ENCODE data around the gene SEC61A1. TPM values are rescaled to one million over a fixed set of nuclear protein-coding genes. Genes with fewer than 3 reads are reported as not detected.
A peak's percentile ranks its signal among the peaks of the same experiment; 100 is the strongest.

Gene SEC61A1
- total RNA-seq, 2 experiments from 2014 or later: 159 to 167 TPM

- no peak overlapping the region for H3K4me3 Mint-ChIP-seq
- no peaks in the 10 kb centered on the region for H3K9me3 Mint-ChIP-seq
- no peaks in the 10 kb centered on the region for H3K27me3 Mint-ChIP-seq
- ChIA-PET POLR2A (no interaction called here), CTCF (interaction anchor here (0.9 to 1.3 kb wide), 4 partner anchors 11 to 553 kb away, joined by 3 to 8 read pairs (median 3); no protein-coding TSS in a partner anchor)
- DNase-seq: no peak
- H3K4me1 Mint-ChIP-seq: peaks cover 3% of the 10 kb centered on the region
- H3K27ac Mint-ChIP-seq: no peak overlapping the region
- peaks cover 81% of the 10 kb centered on the region for H3K36me3 Mint-ChIP-seq (ENCODE audit: low read depth)
These were observed 12.7 kb downstream of the SEC61A1 start for GRCh38 chr3:128064962-128065361.

GRCh38 chr3:128066114-128066513, 13.9 kb downstream of the SEC61A1 start:
- ChIA-PET CTCF (interaction anchor here (1.3 to 1.4 kb wide), 2 partner anchors 10 to 14 kb away, joined by 3 to 8 read pairs; partner anchors contain the start of gene SEC61A1), POLR2A (no interaction called here)
- Mint-ChIP-seq H3K4me1 (peaks cover 3% of the 10 kb centered on the region), H3K9me3 (no peaks in the 10 kb centered on the region), H3K36me3 (ENCODE audit: low read depth) (peaks cover 76% of the 10 kb centered on the region), H3K27me3 (no peaks in the 10 kb centered on the region), H3K27ac (no peak overlapping the region), H3K4me3 (no peak overlapping the region)
- DNase-seq: no peak

GRCh38 chr3:128066676-128067075, 14.4 kb downstream of the SEC61A1 start:
- ChIA-PET CTCF (interaction anchor here (1.4 kb wide), 1 partner anchor 15 kb away, joined by 3 read pairs; the partner anchor contains the start of gene SEC61A1), POLR2A (no interaction called here)
- H3K27me3 Mint-ChIP-seq: no peaks in the 10 kb centered on the region
- H3K4me1 Mint-ChIP-seq: peaks cover 3% of the 10 kb centered on the region
- peaks cover 71% of the 10 kb centered on the region for H3K36me3 Mint-ChIP-seq (ENCODE audit: low read depth)
- H3K27ac Mint-ChIP-seq: no peak overlapping the region
- no peaks in the 10 kb centered on the region for H3K9me3 Mint-ChIP-seq
- no peak for DNase-seq
- no peak overlapping the region for H3K4me3 Mint-ChIP-seq

- Mint-ChIP-seq H3K9me3 (no peaks in the 10 kb centered on the region), H3K27ac (no peak overlapping the region), H3K4me1 (no peaks in the 10 kb centered on the region), H3K4me3 (no peak overlapping the region), H3K27me3 (no peaks in the 10 kb centered on the region), H3K36me3 (ENCODE audit: low read depth) (peaks cover 66% of the 10 kb centered on the region)
- CTCF ChIA-PET: no interaction called here
- DNase-seq: no peak
- POLR2A ChIA-PET: no interaction called here
These were observed 15.3 kb downstream of the SEC61A1 start for GRCh38 chr3:128067489-128067888.

- peak; percentile 49 for DNase-seq
- H3K27ac Mint-ChIP-seq: peak overlapping the region; percentile 41
- peaks cover 59% of the 10 kb centered on the region for H3K36me3 Mint-ChIP-seq (ENCODE audit: low read depth)
- POLR2A ChIA-PET: no interaction called here
- CTCF ChIA-PET: interaction anchor here (0.6 to 0.9 kb wide), 2 partner anchors 9 to 34 kb away, joined by 3 to 6 read pairs; no protein-coding TSS in a partner anchor
- no peaks in the 10 kb centered on the region for H3K4me1 Mint-ChIP-seq
- no peaks in the 10 kb centered on the region for H3K9me3 Mint-ChIP-seq
- no peaks in the 10 kb centered on the region for H3K27me3 Mint-ChIP-seq
- H3K4me3 Mint-ChIP-seq: no peak overlapping the region
These were observed 16.0 kb downstream of the SEC61A1 start for GRCh38 chr3:128068156-128068620.

GRCh38 chr3:128069271-128069670, 17.0 kb downstream of the SEC61A1 start:
- peaks cover 52% of the 10 kb centered on the region for H3K36me3 Mint-ChIP-seq (ENCODE audit: low read depth)
- DNase-seq: no peak
- no peaks in the 10 kb centered on the region for H3K27me3 Mint-ChIP-seq
- no peaks in the 10 kb centered on the region for H3K9me3 Mint-ChIP-seq
- no peak overlapping the region for H3K4me3 Mint-ChIP-seq
- H3K27ac Mint-ChIP-seq: no peak overlapping the region
- no peaks in the 10 kb centered on the region for H3K4me1 Mint-ChIP-seq
- ChIA-PET CTCF (interaction anchor here (0.6 kb wide), 1 partner anchor 166 kb away, joined by 3 read pairs; no protein-coding TSS in a partner anchor), POLR2A (no interaction called here)

GRCh38 chr3:128070898-128071591, 18.8 kb downstream of the SEC61A1 start:
- peaks cover 42% of the 10 kb centered on the region for H3K36me3 Mint-ChIP-seq (ENCODE audit: low read depth)
- no peaks in the 10 kb centered on the region for H3K9me3 Mint-ChIP-seq
- DNase-seq: no peak
- ChIA-PET CTCF (interaction anchor here (1.2 kb wide), 1 partner anchor 62 kb away, joined by 3 read pairs; no protein-coding TSS in a partner anchor), POLR2A (no interaction called here)
- no peak overlapping the region for H3K4me3 Mint-ChIP-seq
- H3K4me1 Mint-ChIP-seq: peaks cover 10% of the 10 kb centered on the region
- no peaks in the 10 kb centered on the region for H3K27me3 Mint-ChIP-seq
- H3K27ac Mint-ChIP-seq: peak overlapping the region; percentile 19

- Mint-ChIP-seq H3K27me3 (peaks cover 4% of the 10 kb centered on the region), H3K4me3 (no peak overlapping the region), H3K4me1 (peaks cover 14% of the 10 kb centered on the region), H3K9me3 (no peaks in the 10 kb centered on the region), H3K36me3 (ENCODE audit: low read depth) (peaks cover 35% of the 10 kb centered on the region), H3K27ac (no peak overlapping the region)
- POLR2A ChIA-PET: no interaction called here
- CTCF ChIA-PET: interaction anchor here (1.2 kb wide), 1 partner anchor 62 kb away, joined by 3 read pairs; no protein-coding TSS in a partner anchor
- no peak for DNase-seq
These were observed 19.7 kb downstream of the SEC61A1 start for GRCh38 chr3:128071771-128072453.

GRCh38 chr3:128072454-128073184, 20.4 kb downstream of the SEC61A1 start:
- no peak for DNase-seq
- Mint-ChIP-seq H3K4me3 (no peak overlapping the region), H3K4me1 (peaks cover 14% of the 10 kb centered on the region), H3K9me3 (no peaks in the 10 kb centered on the region), H3K36me3 (ENCODE audit: low read depth) (peaks cover 28% of the 10 kb centered on the region), H3K27ac (no peak overlapping the region), H3K27me3 (peaks cover 4% of the 10 kb centered on the region)
- CTCF ChIA-PET: no interaction called here
- POLR2A ChIA-PET: no interaction called here

GRCh38 chr3:128073185-128073725, 21.0 kb downstream of the SEC61A1 start:
- ChIA-PET POLR2A (interaction anchor here (0.7 kb wide), 1 partner anchor 309 kb away, joined by 3 read pairs; no protein-coding TSS in a partner anchor), CTCF (interaction anchor here (0.9 to 1.2 kb wide), 3 partner anchors 13 to 45 kb away, joined by 3 to 5 read pairs (median 3); no protein-coding TSS in a partner anchor)
- Mint-ChIP-seq H3K9me3 (no peaks in the 10 kb centered on the region), H3K36me3 (ENCODE audit: low read depth) (peaks cover 22% of the 10 kb centered on the region), H3K27me3 (peaks cover 4% of the 10 kb centered on the region), H3K4me3 (no peak overlapping the region), H3K4me1 (peaks cover 14% of the 10 kb centered on the region), H3K27ac (no peak overlapping the region)
- DNase-seq: no peak

GRCh38 chr3:128073807-128074206, 21.6 kb downstream of the SEC61A1 start:
- no peak overlapping the region for H3K4me3 Mint-ChIP-seq
- peaks cover 20% of the 10 kb centered on the region for H3K36me3 Mint-ChIP-seq (ENCODE audit: low read depth)
- H3K27ac Mint-ChIP-seq: no peak overlapping the region
- ChIA-PET POLR2A (interaction anchor here (0.7 kb wide), 1 partner anchor 308 kb away, joined by 3 read pairs; no protein-coding TSS in a partner anchor), CTCF (interaction anchor here (0.9 to 1.4 kb wide), 4 partner anchors 13 to 60 kb away, joined by 3 to 5 read pairs (median 3); no protein-coding TSS in a partner anchor)
- peaks cover 4% of the 10 kb centered on the region for H3K27me3 Mint-ChIP-seq
- H3K9me3 Mint-ChIP-seq: no peaks in the 10 kb centered on the region
- DNase-seq: no peak
- peaks cover 14% of the 10 kb centered on the region for H3K4me1 Mint-ChIP-seq

GRCh38 chr3:128074851-128075521, 22.7 kb downstream of the SEC61A1 start:
- Mint-ChIP-seq H3K4me1 (peaks cover 14% of the 10 kb centered on the region), H3K27me3 (peaks cover 4% of the 10 kb centered on the region), H3K27ac (peak overlapping the region; percentile 57), H3K9me3 (no peaks in the 10 kb centered on the region), H3K4me3 (no peak overlapping the region), H3K36me3 (ENCODE audit: low read depth) (peaks cover 13% of the 10 kb centered on the region)
- no peak for DNase-seq
- CTCF ChIA-PET: interaction anchor here (0.7 to 1.9 kb wide), 6 partner anchors 9 to 59 kb away, joined by 3 to 8 read pairs (median 4); no protein-coding TSS in a partner anchor
- POLR2A ChIA-PET: no interaction called here
